Measurements from ENCODE around the gene ADGRG1.

GRCh38 chr16:57623251-57624043 lies 5.0 kb upstream of the ADGRG1 start:
- TF ChIP-seq CTCF (IDR thresholded peaks at IDR 0.05) (no peak), EZH2 (IDR thresholded peaks at IDR 0.05; ENCODE audit: borderline replicate concordance, insufficient read depth, low read depth, low read length, poor library complexity, severe bottlenecking) (no peak)

Data from B cell (primary cell).